GM08714 (cell line): ENCODE measurements around the gene WBP11.

Source experiments
- H3K4me3 ChIP-seq: fragments of 200-500 bp; sonication (Bioruptor generic); 2 replicates; pipeline ENCODE4 v1.5.1; 2014; ENCODE audit warnings: mild to moderate bottlenecking, low read length, inconsistent platforms
- ZNF274 ChIP-seq: IDR thresholded peaks from 2 replicates; pipeline ENCODE4 v1.6.1; 2012; ENCODE audit warnings: mild to moderate bottlenecking, low read depth, low read length

The WBP11 gene

GRCh38 chr12:14834509-14834908, 31.2 kb upstream of the WBP11 start:
- TF ChIP-seq ZNF274 = no peak

GRCh38 chr12:14833952-14834351, 30.7 kb upstream of the WBP11 start:
- H3K4me3 ChIP-seq = no peak overlapping the region
- no peak for TF ChIP-seq ZNF274

More at GRCh38 chr12:14834509-14834908, 31.2 kb upstream of the WBP11 start:
- no peak overlapping the region for H3K4me3 ChIP-seq

GRCh38 chr12:14833336-14833735, 30.1 kb upstream of the WBP11 start:
- no peak overlapping the region for H3K4me3 ChIP-seq
- no peak for TF ChIP-seq ZNF274

- no peak for TF ChIP-seq ZNF274
- no peak overlapping the region for H3K4me3 ChIP-seq
Observed at GRCh38 chr12:14828892-14829291, 25.6 kb upstream of the WBP11 start.

- H3K4me3 ChIP-seq = no peak overlapping the region
- no peak for TF ChIP-seq ZNF274
Observed at GRCh38 chr12:14827043-14827442, 23.8 kb upstream of the WBP11 start.

- H3K4me3 ChIP-seq = no peak overlapping the region
- no peak for TF ChIP-seq ZNF274
Observed at GRCh38 chr12:14826491-14826890, 23.2 kb upstream of the WBP11 start.

- TF ChIP-seq ZNF274 = no peak
- H3K4me3 ChIP-seq = no peak overlapping the region
Observed at GRCh38 chr12:14825256-14825655, 22.0 kb upstream of the WBP11 start.

- H3K4me3 ChIP-seq = no peak overlapping the region
- TF ChIP-seq ZNF274 = no peak
Observed at GRCh38 chr12:14824012-14824634, 20.8 kb upstream of the WBP11 start.

GRCh38 chr12:14814014-14814413, 10.7 kb upstream of the WBP11 start, which contains the start of gene SMCO3:
Gene SMCO3 (minus strand): TSS chr12:14814182. CDS start chr12:14806680, 7,502 bp downstream.
- TF ChIP-seq ZNF274 = no peak
- no peak within 1 kb of the TSS for H3K4me3 ChIP-seq

GRCh38 chr12:14811486-14811885, 8.2 kb upstream of the WBP11 start:
- no peak overlapping the region for H3K4me3 ChIP-seq
- no peak for TF ChIP-seq ZNF274

- no peak overlapping the region for H3K4me3 ChIP-seq
- TF ChIP-seq ZNF274 = no peak
Observed at GRCh38 chr12:14810953-14811483, 7.7 kb upstream of the WBP11 start.

- H3K4me3 ChIP-seq = no peak overlapping the region
- TF ChIP-seq ZNF274 = no peak
Observed at GRCh38 chr12:14810167-14810952, 7.1 kb upstream of the WBP11 start.

GRCh38 chr12:14803830-14804160, 517 bp upstream of the WBP11 start:
- peak overlapping the region; percentile 70 for H3K4me3 ChIP-seq
- no peak for TF ChIP-seq ZNF274

GRCh38 chr12:14802721-14803010, 612 bp downstream of the WBP11 start:
- TF ChIP-seq ZNF274 = no peak
- peak overlapping the region; percentile 70 for H3K4me3 ChIP-seq

GRCh38 chr12:14802247-14802646, 1.0 kb downstream of the WBP11 start:
- TF ChIP-seq ZNF274 = no peak
- H3K4me3 ChIP-seq = peak overlapping the region; percentile 70

- no peak for TF ChIP-seq ZNF274
Observed at GRCh38 chr12:14795028-14795448, 8.2 kb downstream of the WBP11 start.

More at GRCh38 chr12:14795028-14795448, 8.2 kb downstream of the WBP11 start:
- no peak overlapping the region for H3K4me3 ChIP-seq
